ENCODE results near the gene MAST1.
"Not testable (repeated sequence)": the region's sequence is repeated elsewhere in the genome, so short reads cannot be mapped to it uniquely, and the experiment has no call there.

MAST1 gene

DNA sequence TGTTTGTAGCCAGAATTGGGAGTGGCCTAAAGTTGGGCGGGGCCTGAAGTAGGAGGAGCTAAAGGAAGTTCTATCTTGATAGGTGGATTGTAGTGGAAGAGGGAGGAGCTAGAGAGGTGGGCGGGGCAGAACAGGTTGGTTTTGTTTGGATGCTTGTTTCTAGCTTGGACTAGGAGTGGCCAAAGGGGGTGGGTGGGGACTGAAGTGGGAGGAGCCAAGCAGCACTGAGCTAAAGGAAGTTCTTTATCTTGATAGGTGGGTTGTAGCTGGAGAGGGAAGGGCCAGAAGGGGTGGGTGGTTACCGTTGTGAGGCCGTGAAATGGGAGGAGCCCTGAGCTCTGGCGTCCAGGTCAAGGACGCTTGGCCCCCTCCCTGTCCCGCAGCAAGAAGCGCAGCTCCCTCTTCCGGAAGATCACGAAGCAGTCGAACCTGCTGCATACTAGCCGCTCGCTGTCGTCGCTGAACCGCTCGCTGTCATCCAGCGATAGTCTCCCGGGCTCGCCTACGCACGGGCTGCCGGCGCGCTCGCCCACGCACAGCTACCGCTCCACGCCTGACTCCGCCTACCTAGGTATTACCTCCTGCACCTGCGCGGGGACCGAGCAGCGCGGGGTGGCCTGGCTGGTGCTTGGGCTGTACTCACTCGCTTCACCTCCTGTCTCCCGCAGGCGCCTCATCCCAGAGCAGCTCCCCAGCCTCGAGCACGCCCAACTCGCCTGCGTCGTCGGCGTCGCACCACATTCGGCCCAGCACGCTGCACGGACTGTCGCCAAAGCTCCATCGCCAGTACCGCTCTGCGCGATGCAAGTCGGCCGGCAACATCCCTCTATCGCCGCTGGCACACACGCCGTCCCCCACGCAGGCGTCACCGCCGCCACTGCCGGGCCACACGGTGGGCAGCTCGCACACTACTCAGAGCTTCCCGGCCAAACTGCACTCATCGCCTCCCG is 34.9 kb downstream of the MAST1 start:
- DNase-seq, result peak; percentile 72

DNA sequence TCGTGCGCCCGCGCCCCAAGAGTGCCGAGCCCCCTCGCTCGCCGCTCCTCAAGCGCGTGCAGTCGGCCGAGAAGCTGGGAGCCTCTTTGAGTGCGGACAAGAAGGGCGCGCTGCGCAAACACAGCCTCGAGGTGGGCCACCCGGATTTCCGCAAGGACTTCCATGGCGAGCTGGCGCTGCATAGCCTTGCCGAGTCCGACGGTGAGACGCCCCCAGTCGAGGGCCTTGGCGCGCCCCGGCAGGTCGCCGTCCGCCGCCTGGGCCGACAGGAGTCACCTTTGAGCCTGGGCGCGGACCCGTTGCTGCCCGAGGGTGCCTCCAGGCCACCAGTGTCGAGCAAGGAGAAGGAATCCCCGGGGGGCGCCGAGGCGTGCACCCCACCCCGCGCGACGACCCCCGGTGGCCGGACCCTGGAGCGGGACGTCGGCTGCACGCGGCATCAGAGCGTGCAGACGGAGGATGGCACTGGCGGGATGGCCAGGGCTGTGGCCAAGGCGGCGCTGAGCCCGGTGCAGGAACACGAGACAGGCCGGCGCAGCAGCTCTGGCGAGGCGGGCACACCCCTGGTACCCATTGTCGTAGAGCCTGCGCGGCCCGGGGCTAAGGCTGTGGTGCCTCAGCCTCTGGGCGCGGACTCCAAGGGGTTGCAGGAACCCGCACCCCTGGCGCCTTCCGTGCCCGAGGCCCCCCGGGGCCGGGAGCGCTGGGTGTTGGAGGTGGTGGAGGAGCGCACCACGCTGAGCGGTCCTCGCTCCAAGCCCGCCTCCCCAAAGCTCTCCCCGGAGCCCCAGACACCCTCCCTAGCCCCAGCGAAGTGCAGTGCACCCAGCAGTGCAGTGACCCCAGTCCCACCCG is 35.8 kb downstream of the MAST1 start:
- no peak for DNase-seq

GRCh38 chr19:12875086-12875485 is 36.8 kb downstream of the MAST1 start:
- DNase-seq, result no peak

DNA sequence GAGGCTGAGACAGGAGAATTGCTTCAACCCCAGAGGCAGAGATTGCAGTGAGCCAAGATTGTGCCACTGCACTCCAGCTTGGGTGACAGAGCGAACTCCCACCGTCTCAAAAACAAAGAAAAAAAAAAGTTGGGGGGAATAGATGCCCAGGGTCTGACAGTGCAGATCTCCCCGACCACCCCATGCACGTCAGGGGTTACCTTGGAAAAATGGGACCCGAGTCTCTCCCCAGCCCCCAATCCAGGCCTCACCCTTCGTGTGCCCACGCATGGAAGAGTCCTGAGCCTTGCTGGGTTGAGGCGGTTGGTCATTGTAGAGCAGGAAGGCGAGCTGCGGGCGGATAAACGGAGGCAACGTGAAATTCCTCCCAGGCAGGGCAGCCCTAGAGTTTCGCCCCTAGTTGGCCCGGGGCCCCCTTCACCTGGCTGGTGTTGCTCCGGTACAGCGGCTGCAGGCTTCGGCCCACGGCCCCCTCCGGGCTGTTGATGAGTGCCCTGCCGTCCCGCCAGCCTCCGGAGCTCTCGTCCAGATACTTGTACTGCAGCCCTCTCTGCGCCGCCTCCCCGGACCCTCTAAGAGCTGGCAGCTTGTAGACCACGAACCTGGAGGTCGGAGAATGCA is 42.3 kb downstream of the MAST1 start:
- no peak for DNase-seq

DNA sequence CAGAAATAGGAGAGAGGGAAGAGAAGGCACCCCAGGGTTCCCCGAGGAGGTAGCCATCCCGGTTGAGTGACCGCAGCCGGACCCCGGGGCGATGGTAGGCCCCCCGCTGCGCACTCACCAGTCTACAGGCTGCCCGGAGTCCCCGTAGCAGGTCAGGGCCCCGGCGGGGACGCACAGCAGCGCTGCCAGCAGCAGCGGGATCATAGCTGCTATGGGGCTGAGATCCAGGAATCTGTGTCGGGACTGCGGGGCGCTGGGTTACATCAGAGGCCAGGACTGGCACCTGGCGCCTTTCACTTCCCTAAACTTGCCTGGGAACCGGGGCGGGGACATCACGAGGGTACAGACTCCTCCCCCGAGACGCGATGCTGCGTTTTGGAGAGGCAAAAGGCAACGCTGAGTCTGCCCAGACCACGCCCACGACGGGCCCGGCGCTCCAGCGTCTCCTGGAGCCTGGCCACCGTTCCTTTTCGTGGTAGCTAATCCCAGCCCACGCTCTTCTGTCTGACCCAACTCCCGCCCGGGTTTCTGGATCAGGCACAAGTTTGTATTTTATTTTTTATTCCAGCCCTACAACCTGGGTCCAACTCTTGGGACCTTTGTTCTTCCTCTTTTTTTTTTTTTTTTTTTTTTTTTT is 43.0 kb downstream of the MAST1 start, which contains the start of gene DNASE2:
DNASE2 (minus strand) TSS at position 278 of the 637 bp plus-strand sequence; CDS start at position 204, 74 bp downstream.
- DNase-seq, result peak; percentile 92

- no peak for DNase-seq
These were observed 44.3 kb downstream of the MAST1 start for GRCh38 chr19:12882589-12882988.

DNA sequence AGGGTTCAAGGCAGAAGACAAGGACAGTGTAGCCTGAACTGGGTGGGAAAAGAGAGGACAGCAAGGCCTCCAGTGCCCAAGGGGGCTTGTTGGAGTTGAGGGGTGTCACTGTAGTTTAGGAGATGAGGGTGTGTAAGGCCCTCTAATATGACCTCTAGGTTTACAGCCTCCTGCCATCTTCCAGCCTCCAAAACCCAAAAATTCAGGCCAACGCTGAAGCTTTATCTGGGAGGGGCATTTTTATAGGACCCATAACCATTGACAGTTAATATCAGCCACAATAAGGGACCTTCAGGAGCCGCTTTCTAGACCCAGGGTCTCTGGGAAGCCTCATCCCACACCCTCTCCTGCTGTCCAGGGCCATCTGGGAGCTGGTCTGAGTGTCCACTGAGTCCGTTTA is 45.9 kb downstream of the MAST1 start:
- no peak for DNase-seq

DNA sequence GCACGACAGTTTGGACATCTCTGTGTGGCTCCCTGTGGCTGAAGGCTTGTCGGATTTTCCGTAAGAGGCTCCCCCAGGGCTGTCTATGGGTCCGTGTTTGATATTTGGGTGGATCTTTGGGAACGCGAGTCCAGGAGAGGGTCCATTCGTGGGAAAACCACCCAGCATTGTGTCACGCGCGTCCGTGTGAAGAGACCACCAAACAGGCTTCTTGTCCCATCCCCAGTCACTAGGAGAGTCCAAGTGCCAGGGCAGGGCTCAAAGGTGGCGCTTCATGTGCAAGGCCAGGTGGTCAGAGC is 46.3 kb downstream of the MAST1 start:
- no peak for DNase-seq

DNA sequence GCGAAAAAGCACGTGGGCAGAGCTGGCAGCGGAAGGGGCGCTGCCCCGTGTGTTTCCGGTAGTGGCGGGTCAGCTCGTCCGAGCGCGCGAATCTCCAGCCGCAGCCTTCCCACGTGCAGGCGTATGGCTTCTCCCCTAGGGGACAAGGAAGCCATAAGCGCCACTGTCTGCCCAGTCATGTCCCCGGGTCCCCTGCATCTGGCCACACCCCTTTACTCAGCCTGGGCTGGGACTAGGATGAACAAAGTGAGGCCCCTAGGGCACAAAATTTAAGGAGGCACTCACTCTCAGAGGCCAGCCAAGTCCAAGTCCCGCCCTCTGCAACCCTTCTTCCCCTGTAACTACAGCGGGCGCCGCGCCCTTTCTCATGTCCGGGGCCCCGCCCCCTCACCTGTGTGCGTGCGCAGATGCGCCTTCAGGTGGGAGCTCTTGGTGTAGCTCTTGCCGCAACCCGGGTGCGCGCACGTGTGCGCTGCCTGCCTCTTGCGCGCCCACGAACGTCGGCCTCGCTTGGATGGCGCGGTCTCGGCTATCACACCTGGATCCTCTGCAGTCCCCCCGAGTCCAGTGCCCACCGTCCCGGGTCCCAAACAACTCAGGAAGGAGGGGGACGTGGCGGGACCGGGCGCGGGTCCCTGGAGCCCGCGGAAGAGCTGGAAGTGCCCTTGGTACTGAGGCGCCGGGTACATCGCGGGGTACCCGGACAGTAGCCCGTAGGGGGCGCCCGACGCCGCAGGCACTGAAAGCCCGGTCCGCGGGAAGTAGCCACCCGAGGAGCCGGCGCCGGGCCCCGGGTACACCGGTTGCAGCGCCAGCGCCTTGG is 46.8 kb downstream of the MAST1 start:
- DNase-seq, result peak; percentile 86

DNA sequence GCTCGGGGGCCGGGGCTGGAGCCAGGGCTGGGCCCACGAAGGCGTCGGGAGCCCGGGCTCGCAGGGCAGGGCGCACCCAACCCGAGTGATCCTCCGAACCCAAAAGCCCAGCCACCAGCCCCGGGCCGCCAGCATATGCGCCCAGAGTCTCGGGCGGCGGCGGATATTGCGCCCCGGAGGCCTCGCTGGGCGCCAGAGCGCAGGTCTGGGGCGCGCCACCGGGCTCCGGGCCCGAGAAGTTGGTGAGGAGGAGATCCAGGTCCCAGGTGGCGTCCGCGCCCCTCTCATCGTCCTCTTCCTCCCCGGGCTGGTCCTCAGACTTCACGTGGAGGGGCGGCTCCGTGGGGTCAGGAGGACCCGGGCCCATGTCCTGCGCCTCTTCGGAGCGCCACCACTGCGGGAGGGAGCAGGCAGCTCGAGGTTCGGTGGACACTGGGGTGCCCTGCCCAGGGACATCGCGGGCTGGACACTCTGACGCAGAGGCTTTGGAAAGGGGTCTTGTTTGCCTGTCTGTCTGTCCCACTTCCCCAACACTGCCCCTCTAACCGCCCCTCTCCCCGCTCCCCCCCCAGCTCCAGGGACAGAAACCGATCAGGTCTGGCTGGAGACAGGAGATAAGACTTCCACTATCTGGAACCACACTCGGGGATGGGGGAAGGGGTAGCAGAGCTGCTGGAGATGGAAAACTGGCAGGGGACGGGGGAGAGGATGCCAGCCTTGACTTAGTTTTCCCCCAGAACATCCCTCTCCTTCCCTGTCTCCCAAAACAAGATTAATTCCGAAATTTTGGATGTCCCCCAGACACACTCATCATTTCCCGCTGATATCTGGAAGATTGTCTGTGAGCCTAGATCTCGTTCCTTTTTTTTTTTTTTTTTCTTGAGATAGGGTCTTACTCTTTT is 47.7 kb downstream of the MAST1 start:
- no peak for DNase-seq

DNA sequence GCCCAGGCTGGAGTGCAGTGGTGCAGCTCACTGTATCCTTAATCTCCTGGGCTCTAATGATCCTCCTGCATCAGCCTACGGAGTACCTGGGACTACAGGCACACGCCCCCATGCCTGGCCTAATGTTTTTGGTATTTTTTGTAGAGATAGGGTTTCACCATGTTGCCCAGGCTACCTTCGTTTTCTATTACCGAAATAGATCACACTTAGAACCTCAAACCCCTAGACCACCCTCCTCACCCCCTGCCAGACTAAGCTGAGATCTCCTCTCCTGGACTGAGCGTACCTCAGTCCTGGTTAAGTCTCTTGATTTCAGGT is 48.3 kb downstream of the MAST1 start:
- no peak for DNase-seq

DNA sequence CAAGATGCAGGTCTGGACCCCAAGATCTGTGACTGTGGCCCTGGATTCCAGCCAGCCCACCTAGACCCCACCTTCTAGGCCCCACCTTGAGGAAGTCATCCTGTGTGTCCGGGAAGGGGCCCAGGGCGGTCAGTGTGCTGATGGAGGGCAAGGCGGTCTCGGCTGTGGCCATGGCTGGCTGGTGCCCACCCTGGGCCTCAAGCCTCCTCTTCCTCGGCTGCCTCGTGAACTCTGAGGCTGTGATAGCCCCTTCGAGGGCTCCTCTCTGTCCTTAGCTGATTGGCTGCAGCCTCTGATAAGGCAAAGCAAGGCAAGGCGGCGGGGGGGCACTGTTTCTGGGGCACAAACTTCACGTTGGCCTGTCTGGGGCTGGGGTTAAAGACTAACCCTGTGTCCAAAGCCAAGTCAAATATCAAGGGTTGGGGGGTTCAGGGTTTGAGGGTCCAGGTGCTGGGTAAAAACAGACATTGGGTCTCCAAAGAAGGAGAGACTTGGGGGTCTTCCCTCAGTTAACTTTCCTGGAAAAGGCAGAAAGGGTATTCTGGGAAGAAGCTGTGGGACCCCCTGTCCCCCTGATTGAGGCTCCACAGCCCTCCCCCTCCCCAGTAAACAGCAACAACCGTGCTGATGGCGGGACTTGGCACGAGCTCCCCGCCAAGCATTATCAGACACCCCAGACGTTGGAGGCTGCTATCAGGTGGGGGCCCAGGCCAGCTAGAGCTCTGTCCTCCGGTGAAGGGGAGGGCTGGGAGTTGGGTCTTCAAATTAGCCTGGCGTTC is 48.8 kb downstream of the MAST1 start, which contains the start of gene KLF1:
KLF1 (minus strand) TSS at position 233 of the 779 bp plus-strand sequence; CDS start at position 172, 61 bp downstream.
- DNase-seq, result no peak

GRCh38 chr19:12888006-12888603 is 49.8 kb downstream of the MAST1 start:
- DNase-seq, result no peak

GRCh38 chr19:12890299-12890786 is 52.0 kb downstream of the MAST1 start:
- DNase-seq, result not testable (repeated sequence)

GRCh38 chr19:12890787-12891552 is 52.7 kb downstream of the MAST1 start, which contains the start of gene GCDH:
Gene GCDH, plus strand, starts transcription at chr19:12891160. Its CDS starts 145 bp downstream, at chr19:12891305.
- peak; percentile 85 for DNase-seq

DNA sequence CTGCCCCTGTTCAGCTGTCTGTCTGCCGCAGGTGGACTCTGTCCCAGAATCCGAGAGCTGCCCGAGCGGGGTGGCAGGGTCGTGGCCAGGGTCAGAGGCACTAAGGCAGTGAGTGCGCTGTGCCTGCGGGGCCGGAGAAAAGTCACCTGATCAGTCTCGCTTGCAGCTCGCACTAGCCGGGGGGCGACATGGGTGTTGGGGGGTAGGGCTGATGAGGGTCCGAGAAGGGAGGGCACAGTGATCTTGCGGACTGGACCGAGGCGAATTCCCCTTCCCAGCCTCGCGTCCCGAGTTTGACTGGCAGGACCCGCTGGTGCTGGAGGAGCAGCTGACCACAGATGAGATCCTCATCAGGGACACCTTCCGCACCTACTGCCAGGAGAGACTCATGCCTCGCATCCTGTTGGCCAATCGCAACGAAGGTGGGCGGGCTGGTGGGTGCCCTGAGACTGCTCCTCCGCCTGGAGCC is 53.3 kb downstream of the MAST1 start:
- DNase-seq, result no peak

DNA sequence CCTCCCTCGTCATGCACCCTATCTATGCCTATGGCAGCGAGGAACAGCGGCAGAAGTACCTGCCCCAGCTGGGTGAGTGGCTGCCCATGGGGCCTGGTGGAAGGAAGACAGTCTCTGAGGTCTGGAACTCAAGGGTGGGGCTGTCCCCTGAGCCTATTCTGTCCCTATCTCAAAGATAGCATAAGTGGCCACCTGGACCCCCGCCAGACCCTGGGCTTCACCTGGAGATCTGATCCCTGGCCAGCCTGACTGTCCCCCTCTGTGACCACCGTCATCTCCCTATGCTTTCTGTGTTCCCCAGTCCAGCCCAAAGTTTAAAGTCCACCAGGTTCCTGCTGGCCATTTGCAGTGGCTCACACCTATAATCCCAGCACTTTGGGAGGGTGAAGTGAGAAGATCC is 55.3 kb downstream of the MAST1 start:
- DNase-seq, result no peak

GRCh38 chr19:12896460-12896859 is 58.1 kb downstream of the MAST1 start:
- DNase-seq, result no peak
